Measurements from ENCODE around the gene MGAT4C. TPM values are rescaled to one million over a fixed set of nuclear protein-coding genes. Genes with fewer than 3 reads are reported as not detected.

Gene MGAT4C
- total RNA-seq, 2 donors from 2014 or later, result under 0.01 to 3.1 TPM

DNA sequence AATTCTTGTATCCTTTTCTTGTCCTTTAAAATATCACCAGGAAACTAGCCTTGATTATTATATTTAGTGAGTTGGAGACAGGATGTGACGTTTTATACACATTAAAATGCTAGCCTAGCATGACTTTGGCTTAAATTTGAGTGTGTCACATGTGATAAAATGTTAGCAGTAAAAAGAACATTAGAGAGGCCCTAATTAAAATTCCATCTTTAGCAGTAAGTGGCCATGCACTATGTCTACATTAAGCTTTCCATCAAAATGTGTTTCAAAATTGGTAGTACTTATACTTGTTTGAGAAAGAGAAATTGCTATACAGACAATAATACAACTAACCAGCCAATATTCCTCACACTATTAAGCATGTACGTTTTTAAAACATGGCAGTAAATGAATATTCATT, 29.9 kb upstream of the MGAT4C start:
- Histone ChIP-seq H3K27ac (no peak overlapping the region), H3K4me1 (no peaks in the 10 kb centered on the region), H3K9me3 (no peaks in the 10 kb centered on the region), H3K27me3 (no peaks in the 10 kb centered on the region), H3K36me3 (replicated peaks in 1 of 2; ENCODE audit: insufficient read depth in 1 of 2, low read depth in 2 of 2) (no peaks in the 10 kb centered on the region), H3K4me3 (no peak overlapping the region)
- intact Hi-C loops (cut with DNase I), result no loop called here
- TF ChIP-seq, protein P1, sequence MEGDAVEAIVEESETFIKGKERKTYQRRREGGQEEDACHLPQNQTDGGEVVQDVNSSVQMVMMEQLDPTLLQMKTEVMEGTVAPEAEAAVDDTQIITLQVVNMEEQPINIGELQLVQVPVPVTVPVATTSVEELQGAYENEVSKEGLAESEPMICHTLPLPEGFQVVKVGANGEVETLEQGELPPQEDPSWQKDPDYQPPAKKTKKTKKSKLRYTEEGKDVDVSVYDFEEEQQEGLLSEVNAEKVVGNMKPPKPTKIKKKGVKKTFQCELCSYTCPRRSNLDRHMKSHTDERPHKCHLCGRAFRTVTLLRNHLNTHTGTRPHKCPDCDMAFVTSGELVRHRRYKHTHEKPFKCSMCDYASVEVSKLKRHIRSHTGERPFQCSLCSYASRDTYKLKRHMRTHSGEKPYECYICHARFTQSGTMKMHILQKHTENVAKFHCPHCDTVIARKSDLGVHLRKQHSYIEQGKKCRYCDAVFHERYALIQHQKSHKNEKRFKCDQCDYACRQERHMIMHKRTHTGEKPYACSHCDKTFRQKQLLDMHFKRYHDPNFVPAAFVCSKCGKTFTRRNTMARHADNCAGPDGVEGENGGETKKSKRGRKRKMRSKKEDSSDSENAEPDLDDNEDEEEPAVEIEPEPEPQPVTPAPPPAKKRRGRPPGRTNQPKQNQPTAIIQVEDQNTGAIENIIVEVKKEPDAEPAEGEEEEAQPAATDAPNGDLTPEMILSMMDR (IDR thresholded peaks at IDR 0.05), result no peak
- TF ChIP-seq POLR2A (IDR thresholded peaks at IDR 0.05), result no peak
- DNase-seq (no peak), ATAC-seq (no peak)
- WGBS, 2 donors, result 47% methylated on average over 2 of the region's 2 CpGs

DNA sequence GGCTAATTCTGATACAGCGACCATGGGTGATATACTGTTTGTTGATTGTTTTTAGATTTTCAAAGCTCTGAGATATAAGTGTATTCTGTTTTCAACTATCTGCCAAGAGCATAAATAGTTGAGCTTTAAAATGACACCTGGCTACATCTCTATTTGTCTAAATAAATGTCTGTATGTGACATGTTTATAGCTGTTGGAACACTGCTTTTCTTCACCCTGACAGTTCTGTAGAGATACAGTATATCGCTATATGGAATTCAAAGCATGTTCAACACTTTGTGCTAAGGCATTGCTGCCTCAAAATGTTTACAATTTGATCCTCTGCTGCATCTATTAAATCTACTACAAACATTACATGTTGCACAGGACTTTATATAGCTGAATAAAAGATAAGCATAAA, 27.4 kb upstream of the MGAT4C start:
- no peak for TF ChIP-seq POLR2A (IDR thresholded peaks at IDR 0.05)
- Histone ChIP-seq H3K9me3 (no peaks in the 10 kb centered on the region), H3K36me3 (replicated peaks in 1 of 2; ENCODE audit: insufficient read depth in 1 of 2, low read depth in 2 of 2) (no peaks in the 10 kb centered on the region), H3K4me1 (no peaks in the 10 kb centered on the region), H3K4me3 (no peak overlapping the region), H3K27ac (no peak overlapping the region), H3K27me3 (no peaks in the 10 kb centered on the region)
- DNase-seq (no peak), ATAC-seq (no peak)
- intact Hi-C loops (cut with DNase I), result no loop called here
- WGBS, 2 donors, result 70 to 81% methylated on average over 2 of the region's 2 CpGs

DNA sequence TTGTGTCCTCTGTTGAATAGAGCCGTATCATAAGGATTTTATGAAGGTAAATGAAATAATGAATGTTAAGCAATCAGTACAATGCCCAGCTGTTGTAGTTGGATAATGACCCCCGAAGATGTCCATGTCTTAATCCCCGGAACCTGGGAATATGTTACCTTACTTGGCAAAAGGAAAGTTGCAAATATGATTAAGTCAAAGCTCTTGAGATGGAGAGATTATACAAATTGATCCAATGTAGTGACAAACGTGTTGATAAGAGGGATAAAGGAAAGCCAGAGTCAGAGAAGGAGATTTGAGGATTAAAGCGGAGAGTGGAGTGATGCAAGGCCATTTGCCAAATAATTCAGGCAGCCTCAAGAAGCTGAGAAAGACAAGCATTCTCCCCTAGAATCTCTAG, 19.2 kb upstream of the MGAT4C start:
- Histone ChIP-seq H3K9me3 (no peaks in the 10 kb centered on the region), H3K4me3 (no peak overlapping the region), H3K4me1 (no peaks in the 10 kb centered on the region), H3K27me3 (no peaks in the 10 kb centered on the region), H3K36me3 (replicated peaks in 1 of 2; ENCODE audit: insufficient read depth in 1 of 2, low read depth in 2 of 2) (no peaks in the 10 kb centered on the region), H3K27ac (no peak overlapping the region)
- ATAC-seq (no peak), DNase-seq (no peak)
- intact Hi-C loops (cut with DNase I), result no loop called here
- WGBS, 2 donors, result 69 to 78% methylated on average over 5 of the region's 5 CpGs
- TF ChIP-seq POLR2A (IDR thresholded peaks at IDR 0.05), result no peak
- TF ChIP-seq, protein P1 (IDR thresholded peaks at IDR 0.05), result no peak

DNA sequence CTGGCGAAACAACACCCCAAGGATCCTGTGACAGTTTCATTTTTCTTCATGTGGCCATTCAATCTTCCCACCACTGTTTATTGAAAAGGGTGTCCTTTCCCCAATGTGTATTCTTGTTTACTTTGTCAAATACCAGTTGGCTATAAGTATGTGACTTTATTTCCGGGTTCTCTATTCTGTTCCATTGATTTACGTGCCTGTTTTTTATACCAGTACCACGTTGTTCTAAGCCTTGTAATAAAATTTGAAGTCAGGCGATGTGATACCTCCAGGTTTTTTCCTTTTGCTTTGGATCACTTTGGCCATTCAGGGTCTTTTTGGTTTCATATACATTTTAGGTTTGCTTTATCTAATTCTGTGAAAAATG, 9.1 kb upstream of the MGAT4C start:
- WGBS, 2 donors, result 31 to 32% methylated on average over 5 of the region's 5 CpGs
- ATAC-seq, result peak; percentile 41
- no peak for DNase-seq
- no peak for TF ChIP-seq POLR2A (IDR thresholded peaks at IDR 0.05)
- TF ChIP-seq, protein P1 (IDR thresholded peaks at IDR 0.05), result no peak
- Histone ChIP-seq H3K4me3 (no peak overlapping the region), H3K27me3 (no peaks in the 10 kb centered on the region), H3K9me3 (no peaks in the 10 kb centered on the region), H3K4me1 (no peaks in the 10 kb centered on the region), H3K27ac (peak overlapping the region; percentile 71 to 84 (median 80)), H3K36me3 (replicated peaks in 1 of 2; ENCODE audit: insufficient read depth in 1 of 2, low read depth in 2 of 2) (no peaks in the 10 kb centered on the region)
- intact Hi-C loops (cut with DNase I), result no loop called here

DNA sequence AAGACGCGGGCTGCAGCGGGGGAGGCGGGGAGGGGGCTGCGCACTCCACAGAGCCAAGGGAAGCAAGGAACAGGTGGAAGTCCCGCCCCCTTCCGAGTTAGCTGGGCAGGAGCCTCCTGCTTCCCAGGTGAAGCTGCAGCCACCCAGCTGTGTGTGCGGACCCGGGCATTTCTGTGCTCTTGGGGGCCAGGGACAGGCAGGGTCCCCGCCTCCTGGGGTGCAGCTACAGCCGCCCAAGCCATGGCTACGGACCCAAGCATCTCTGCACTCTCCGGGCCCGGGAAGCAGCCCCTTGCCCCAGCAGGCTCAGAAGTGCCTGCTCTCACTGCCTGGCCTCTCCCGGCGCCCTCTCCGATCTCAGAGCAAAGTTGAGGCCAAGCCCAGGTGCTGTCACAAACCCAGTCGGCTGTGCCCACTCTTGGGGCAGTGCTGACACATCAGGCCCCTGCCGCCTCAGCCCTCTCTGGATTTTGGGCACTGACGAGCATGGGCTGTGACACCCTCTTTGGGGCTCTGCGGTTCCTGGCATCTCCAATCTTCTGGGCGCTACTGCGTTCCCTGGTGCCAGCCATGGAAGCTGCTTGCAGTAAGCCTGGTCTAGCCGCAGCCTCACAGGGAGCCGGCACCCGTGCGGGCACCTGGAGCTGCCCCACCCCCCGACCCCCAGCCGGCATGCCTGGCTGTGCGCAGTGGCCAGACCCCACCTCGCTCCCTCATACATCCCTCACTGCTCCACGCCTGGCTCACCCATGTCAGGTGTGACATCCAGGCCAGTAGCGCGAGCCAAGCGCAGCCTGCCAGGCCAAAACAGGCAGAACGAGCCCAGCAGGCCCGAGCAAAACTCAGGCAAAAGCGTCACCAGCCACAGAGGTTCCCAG, 8.5 kb upstream of the MGAT4C start:
- peak; percentile 45 to 82 (median 78) for TF ChIP-seq POLR2A (IDR thresholded peaks at IDR 0.05)
- TF ChIP-seq, protein P1 (IDR thresholded peaks at IDR 0.05), result no peak
- ATAC-seq (peak; percentile 91), DNase-seq (peak; percentile 75 to 86 (median 80))
- WGBS, 2 donors, result 8 to 12% methylated on average over 19 to 38 of the region's 38 CpGs
- peak overlapping the region in 1 of 2 donors; percentile 8 for H3K4me3 ChIP-seq
- H3K4me1 ChIP-seq, result no peaks in the 10 kb centered on the region
- no peaks in the 10 kb centered on the region for H3K27me3 ChIP-seq
- no peaks in the 10 kb centered on the region for H3K36me3 ChIP-seq (replicated peaks in 1 of 2; ENCODE audit: insufficient read depth in 1 of 2, low read depth in 2 of 2)
- no peaks in the 10 kb centered on the region for H3K9me3 ChIP-seq
- peak overlapping the region; percentile 71 to 84 (median 80) for H3K27ac ChIP-seq
- intact Hi-C loops (cut with DNase I), result no loop called here
